ENCODE results near the gene MARCHF10.
"Not testable (repeated sequence)": the region's sequence is repeated elsewhere in the genome, so short reads cannot be mapped to it uniquely, and the experiment has no call there.

DNA sequence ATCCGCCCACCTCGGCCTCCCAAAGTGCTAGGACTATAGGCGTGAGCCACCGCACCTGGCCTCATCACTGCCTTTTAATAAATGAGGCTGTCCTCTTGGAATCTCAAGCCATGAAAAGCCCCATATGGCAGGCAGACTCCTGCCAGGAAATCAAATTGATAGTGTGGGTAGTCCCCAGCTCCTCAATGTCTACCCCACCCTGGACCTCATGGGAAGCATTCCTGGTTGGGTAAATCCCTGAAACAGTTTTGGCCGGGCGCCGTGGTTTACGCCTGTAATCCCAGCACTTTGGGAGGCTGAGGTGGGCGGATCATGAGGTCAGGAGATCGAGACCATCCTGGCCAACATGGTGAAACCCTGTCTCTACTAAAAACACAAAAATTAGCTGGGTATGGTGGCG lies 109.7 kb downstream of the MARCHF10 start:
- not testable (repeated sequence) for TF ChIP-seq TCF7L2 (IDR thresholded peaks at IDR 0.05; ENCODE audit: low read depth, low read length); SIN3A (IDR thresholded peaks at IDR 0.05; ENCODE audit: borderline replicate concordance, insufficient read depth, low read depth, low read length); POLR2AphosphoS5 (IDR thresholded peaks at IDR 0.05; ENCODE audit: low read depth, low read length)
- TF ChIP-seq, protein P1, sequence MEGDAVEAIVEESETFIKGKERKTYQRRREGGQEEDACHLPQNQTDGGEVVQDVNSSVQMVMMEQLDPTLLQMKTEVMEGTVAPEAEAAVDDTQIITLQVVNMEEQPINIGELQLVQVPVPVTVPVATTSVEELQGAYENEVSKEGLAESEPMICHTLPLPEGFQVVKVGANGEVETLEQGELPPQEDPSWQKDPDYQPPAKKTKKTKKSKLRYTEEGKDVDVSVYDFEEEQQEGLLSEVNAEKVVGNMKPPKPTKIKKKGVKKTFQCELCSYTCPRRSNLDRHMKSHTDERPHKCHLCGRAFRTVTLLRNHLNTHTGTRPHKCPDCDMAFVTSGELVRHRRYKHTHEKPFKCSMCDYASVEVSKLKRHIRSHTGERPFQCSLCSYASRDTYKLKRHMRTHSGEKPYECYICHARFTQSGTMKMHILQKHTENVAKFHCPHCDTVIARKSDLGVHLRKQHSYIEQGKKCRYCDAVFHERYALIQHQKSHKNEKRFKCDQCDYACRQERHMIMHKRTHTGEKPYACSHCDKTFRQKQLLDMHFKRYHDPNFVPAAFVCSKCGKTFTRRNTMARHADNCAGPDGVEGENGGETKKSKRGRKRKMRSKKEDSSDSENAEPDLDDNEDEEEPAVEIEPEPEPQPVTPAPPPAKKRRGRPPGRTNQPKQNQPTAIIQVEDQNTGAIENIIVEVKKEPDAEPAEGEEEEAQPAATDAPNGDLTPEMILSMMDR (IDR thresholded peaks at IDR 0.05) = not testable (repeated sequence)
- TF ChIP-seq, protein P2, sequence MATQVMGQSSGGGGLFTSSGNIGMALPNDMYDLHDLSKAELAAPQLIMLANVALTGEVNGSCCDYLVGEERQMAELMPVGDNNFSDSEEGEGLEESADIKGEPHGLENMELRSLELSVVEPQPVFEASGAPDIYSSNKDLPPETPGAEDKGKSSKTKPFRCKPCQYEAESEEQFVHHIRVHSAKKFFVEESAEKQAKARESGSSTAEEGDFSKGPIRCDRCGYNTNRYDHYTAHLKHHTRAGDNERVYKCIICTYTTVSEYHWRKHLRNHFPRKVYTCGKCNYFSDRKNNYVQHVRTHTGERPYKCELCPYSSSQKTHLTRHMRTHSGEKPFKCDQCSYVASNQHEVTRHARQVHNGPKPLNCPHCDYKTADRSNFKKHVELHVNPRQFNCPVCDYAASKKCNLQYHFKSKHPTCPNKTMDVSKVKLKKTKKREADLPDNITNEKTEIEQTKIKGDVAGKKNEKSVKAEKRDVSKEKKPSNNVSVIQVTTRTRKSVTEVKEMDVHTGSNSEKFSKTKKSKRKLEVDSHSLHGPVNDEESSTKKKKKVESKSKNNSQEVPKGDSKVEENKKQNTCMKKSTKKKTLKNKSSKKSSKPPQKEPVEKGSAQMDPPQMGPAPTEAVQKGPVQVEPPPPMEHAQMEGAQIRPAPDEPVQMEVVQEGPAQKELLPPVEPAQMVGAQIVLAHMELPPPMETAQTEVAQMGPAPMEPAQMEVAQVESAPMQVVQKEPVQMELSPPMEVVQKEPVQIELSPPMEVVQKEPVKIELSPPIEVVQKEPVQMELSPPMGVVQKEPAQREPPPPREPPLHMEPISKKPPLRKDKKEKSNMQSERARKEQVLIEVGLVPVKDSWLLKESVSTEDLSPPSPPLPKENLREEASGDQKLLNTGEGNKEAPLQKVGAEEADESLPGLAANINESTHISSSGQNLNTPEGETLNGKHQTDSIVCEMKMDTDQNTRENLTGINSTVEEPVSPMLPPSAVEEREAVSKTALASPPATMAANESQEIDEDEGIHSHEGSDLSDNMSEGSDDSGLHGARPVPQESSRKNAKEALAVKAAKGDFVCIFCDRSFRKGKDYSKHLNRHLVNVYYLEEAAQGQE (IDR thresholded peaks at IDR 0.05; ENCODE audit: insufficient read depth in 1 of 2, low read depth in 2 of 2, low read length in 1 of 2) = not testable (repeated sequence)

Measured in Panc1 (cell line).